ENCODE results near the gene DUSP16.

GRCh38 chr12:12519354-12519998, 43.2 kb downstream of the DUSP16 start:
- TF ChIP-seq CTCF (IDR thresholded peaks at IDR 0.05; ENCODE audit: borderline replicate concordance, extremely low read depth, low read length, poor library complexity, severe bottlenecking) = no peak
- no peak for TF ChIP-seq EZH2 (IDR thresholded peaks at IDR 0.05; ENCODE audit: borderline replicate concordance, low read depth, low read length, severe bottlenecking)
